Heart left ventricle (tissue), 13 donors: ENCODE data around the gene HOXB7.

Experiments used
- POLR2A ChIP-seq, 2 donors: fragments of 450-650 bp; IDR thresholded peaks; one replicate each; pipeline ENCODE4 v1.6.1; 2017; ENCODE audit warnings: antibody characterized with exemption in 2 of 2, mild to moderate bottlenecking in 2 of 2, moderate library complexity in 2 of 2
- TF ChIP-seq, protein P1 (sequence below), 12 donors: fragments of 200-600 bp; sonication (generic) in 4 of 12; IDR thresholded peaks; one replicate each; pipeline versions ENCODE4 v1.5.0 to v1.8.0; 2018 to 2022; ENCODE audit warnings: antibody characterized with exemption in 12 of 12, mild to moderate bottlenecking in 5 of 12
- donor health status: ischemic (EF 13 %, LVEDD 7.1; RV severe dilation, severe dysfunction).
- donor health status: DM: no; HTN: yes; CAD: no.
- donor health status: DM: no; HTN: no; CAD: no.
- donor health status: ischemic (EF 25% LVEDD 6.9; RV normal size, moderate dysfunction).
- donor health status: ischemic (EF 25% LVEDD 5.7; RV mildly dilated, moderate dysfunction).
- donor health status: ischemic (EF 35%, LVEDD 5.7; RV mildly dilated, moderate dysfunction).
- donor health status: nonischemic (EF 11% LVEDD 7.7; RV severe dilation, severe dysfunction).
- donor health status: DM: yes; HTN: yes; CAD: no.
- donor health status: PGD.
- donor health status: ischemic (EF 29% LVEDD 5.4; RV normal size, mild dysfunction).
- donor health status: nonischemic (EF 23%, LVEDD 6.1; RV moderate dilation, normal function).

DNA sequence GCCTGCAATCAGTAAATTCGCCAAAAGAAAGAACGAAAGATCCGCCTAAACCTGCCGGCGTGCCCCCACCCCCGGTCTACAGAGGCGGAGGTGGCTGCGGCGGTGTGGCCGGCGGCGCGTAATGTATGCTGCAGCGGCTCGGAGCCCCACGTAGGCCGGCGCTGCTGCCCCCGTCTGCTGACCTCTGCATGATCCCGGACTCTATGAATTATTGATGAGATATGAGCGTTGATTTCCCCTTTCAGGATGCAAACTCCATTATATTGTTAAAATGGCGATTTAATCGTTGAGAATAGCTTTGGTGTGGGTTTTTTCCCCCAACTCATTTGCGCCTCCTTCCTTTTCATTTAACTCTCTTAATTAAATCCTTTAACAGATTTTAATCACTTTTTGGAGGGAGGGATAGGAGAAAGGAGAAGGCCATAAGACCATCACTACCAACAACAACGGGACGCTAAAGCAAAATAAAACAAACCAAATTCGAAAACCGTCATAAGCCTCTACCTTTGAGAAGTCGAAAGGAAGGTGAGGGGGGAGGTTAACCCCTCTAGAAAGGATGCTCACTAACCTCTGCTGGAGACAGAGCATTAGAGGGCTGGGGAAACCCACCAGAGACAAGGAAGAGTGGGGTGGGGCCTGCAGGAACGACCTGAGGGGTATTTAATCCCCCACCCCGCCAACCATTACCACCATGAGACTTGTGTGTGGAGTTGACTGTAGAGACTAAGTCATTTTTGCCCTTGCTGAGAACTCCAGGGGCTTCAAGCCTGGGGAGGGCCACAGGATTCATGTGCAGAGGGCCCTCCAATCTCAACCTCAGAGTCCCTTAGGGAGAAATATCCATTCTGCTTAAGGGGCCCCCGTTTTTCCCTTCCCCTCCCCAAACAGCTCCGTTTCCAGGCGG, 24.2 kb downstream of the HOXB7 start:
- TF ChIP-seq POLR2A (IDR thresholded peaks at IDR 0.05): no peak
- TF ChIP-seq, protein P1, sequence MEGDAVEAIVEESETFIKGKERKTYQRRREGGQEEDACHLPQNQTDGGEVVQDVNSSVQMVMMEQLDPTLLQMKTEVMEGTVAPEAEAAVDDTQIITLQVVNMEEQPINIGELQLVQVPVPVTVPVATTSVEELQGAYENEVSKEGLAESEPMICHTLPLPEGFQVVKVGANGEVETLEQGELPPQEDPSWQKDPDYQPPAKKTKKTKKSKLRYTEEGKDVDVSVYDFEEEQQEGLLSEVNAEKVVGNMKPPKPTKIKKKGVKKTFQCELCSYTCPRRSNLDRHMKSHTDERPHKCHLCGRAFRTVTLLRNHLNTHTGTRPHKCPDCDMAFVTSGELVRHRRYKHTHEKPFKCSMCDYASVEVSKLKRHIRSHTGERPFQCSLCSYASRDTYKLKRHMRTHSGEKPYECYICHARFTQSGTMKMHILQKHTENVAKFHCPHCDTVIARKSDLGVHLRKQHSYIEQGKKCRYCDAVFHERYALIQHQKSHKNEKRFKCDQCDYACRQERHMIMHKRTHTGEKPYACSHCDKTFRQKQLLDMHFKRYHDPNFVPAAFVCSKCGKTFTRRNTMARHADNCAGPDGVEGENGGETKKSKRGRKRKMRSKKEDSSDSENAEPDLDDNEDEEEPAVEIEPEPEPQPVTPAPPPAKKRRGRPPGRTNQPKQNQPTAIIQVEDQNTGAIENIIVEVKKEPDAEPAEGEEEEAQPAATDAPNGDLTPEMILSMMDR (IDR thresholded peaks at IDR 0.05): no peak
